ENCODE data around the gene PCNT. TPM values are rescaled to one million over a fixed set of nuclear protein-coding genes. Genes with fewer than 3 reads are reported as not detected.

PCNT gene
- total RNA-seq, 1 donor from 2014 or later, result 39.9 TPM

DNA sequence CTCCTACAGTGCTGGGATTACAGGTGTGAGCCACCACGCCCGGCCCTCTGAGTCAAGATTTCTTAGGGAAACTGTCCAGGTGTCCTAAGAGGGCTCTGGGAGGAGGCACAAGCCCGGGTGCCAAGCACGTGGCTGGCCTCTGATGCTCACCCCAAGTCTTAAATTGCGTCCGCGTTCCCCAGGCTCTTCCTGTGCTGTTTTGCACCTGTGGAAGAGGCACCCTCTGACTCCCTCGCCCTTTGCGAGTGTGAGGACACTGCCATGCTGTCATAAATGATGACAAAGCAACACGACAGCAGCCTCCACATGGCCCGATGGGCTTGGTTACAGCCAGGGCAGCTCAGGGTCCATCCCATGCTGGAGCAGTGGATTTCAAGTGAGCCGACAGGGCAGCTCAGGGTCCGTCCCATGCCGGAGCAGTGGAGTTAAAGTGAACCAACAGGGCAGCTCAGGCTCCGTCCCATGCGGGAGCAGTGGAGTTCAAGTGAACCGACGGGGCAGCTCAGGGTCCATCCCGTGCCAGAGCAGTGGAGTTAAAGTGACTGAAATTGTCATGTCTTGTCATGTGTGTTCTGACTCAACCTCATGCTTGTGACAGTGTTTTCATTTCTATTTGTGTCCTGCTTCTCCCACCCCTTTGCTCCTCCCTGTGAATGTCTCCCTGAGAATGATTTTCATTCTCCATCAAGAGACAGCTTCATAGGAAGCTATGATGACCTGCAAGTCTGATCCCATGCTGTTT is 33.9 kb downstream of the PCNT start:
- Histone ChIP-seq H3K36me3 (peaks cover 53 to 82% of the 10 kb centered on the region in 2 donors), H3K9me3 (no peaks in the 10 kb centered on the region), H3K4me3 (no peak overlapping the region), H3K27ac (no peak overlapping the region), H3K4me1 (no peaks in the 10 kb centered on the region), H3K27me3 (no peaks in the 10 kb centered on the region)
- TF ChIP-seq, protein P1, sequence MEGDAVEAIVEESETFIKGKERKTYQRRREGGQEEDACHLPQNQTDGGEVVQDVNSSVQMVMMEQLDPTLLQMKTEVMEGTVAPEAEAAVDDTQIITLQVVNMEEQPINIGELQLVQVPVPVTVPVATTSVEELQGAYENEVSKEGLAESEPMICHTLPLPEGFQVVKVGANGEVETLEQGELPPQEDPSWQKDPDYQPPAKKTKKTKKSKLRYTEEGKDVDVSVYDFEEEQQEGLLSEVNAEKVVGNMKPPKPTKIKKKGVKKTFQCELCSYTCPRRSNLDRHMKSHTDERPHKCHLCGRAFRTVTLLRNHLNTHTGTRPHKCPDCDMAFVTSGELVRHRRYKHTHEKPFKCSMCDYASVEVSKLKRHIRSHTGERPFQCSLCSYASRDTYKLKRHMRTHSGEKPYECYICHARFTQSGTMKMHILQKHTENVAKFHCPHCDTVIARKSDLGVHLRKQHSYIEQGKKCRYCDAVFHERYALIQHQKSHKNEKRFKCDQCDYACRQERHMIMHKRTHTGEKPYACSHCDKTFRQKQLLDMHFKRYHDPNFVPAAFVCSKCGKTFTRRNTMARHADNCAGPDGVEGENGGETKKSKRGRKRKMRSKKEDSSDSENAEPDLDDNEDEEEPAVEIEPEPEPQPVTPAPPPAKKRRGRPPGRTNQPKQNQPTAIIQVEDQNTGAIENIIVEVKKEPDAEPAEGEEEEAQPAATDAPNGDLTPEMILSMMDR (IDR thresholded peaks at IDR 0.05), result no peak
- intact Hi-C loops (cut with DNase I), result no loop called here
- DNase-seq (ENCODE audit: low spot score in 2 of 2), result no peak

GRCh38 chr21:46361176-46361575 is 37.2 kb downstream of the PCNT start:
- Histone ChIP-seq H3K9me3 (no peaks in the 10 kb centered on the region), H3K27ac (no peak overlapping the region), H3K36me3 (peaks cover 44 to 76% of the 10 kb centered on the region in 2 donors), H3K4me3 (no peak overlapping the region), H3K27me3 (no peaks in the 10 kb centered on the region), H3K4me1 (no peaks in the 10 kb centered on the region)
- intact Hi-C loops (cut with DNase I), result no loop called here
- TF ChIP-seq, protein P1 (IDR thresholded peaks at IDR 0.05), result no peak
- no peak for DNase-seq (ENCODE audit: low spot score in 2 of 2)

- no peaks in the 10 kb centered on the region for H3K9me3 ChIP-seq
- no peaks in the 10 kb centered on the region for H3K27me3 ChIP-seq
- peaks cover 48 to 77% of the 10 kb centered on the region in 2 donors for H3K36me3 ChIP-seq
- H3K27ac ChIP-seq, result no peak overlapping the region
- no peaks in the 10 kb centered on the region for H3K4me1 ChIP-seq
- TF ChIP-seq, protein P1 (IDR thresholded peaks at IDR 0.05), result no peak
- intact Hi-C loops (cut with DNase I), result no loop called here
- no peak overlapping the region for H3K4me3 ChIP-seq
- no peak for DNase-seq (ENCODE audit: low spot score in 2 of 2)
Measured at GRCh38 chr21:46361935-46362334, 38.0 kb downstream of the PCNT start.

GRCh38 chr21:46362946-46363345 is 39.0 kb downstream of the PCNT start:
- no peak overlapping the region for H3K27ac ChIP-seq
- H3K9me3 ChIP-seq, result no peaks in the 10 kb centered on the region
- no peaks in the 10 kb centered on the region for H3K4me1 ChIP-seq
- no peaks in the 10 kb centered on the region for H3K27me3 ChIP-seq
- H3K4me3 ChIP-seq, result no peak overlapping the region
- peaks cover 55 to 77% of the 10 kb centered on the region in 2 donors for H3K36me3 ChIP-seq
- no peak for DNase-seq (ENCODE audit: low spot score in 2 of 2)
- intact Hi-C loops (cut with DNase I), result no loop called here
- TF ChIP-seq, protein P1 (IDR thresholded peaks at IDR 0.05), result no peak

DNA sequence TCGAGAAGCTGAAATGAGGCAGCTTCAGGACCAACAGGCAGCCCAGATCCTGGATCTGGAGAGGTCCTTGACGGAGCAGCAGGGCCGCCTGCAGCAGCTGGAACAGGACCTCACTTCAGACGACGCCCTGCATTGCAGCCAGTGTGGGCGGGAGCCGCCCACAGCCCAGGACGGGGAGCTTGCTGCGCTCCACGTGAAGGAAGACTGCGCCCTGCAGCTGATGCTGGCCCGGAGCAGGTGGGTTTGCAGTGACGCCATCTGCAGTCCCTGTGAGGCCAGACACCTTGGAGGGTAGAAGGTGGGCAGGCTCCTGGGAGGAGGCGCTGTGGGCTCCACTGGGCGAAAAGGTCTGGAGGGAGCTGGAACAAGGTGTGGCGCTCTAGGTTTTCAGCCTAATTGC is 39.7 kb downstream of the PCNT start:
- Histone ChIP-seq H3K27me3 (no peaks in the 10 kb centered on the region), H3K4me3 (no peak overlapping the region), H3K9me3 (no peaks in the 10 kb centered on the region), H3K27ac (no peak overlapping the region), H3K4me1 (no peaks in the 10 kb centered on the region), H3K36me3 (peaks cover 47 to 70% of the 10 kb centered on the region in 2 donors)
- TF ChIP-seq, protein P1 (IDR thresholded peaks at IDR 0.05), result no peak
- intact Hi-C loops (cut with DNase I), result no loop called here
- DNase-seq (ENCODE audit: low spot score in 2 of 2), result no peak

All from ascending aorta (tissue), 2 donors.